Fibroblast of skin of scalp (primary cell): Measurements from ENCODE around the gene ETFA.

Experiments used
- DNase-seq: peaks from one replicate; pipeline ENCODE4 v3.0.0-alpha.2; 2013

Gene ETFA

DNA sequence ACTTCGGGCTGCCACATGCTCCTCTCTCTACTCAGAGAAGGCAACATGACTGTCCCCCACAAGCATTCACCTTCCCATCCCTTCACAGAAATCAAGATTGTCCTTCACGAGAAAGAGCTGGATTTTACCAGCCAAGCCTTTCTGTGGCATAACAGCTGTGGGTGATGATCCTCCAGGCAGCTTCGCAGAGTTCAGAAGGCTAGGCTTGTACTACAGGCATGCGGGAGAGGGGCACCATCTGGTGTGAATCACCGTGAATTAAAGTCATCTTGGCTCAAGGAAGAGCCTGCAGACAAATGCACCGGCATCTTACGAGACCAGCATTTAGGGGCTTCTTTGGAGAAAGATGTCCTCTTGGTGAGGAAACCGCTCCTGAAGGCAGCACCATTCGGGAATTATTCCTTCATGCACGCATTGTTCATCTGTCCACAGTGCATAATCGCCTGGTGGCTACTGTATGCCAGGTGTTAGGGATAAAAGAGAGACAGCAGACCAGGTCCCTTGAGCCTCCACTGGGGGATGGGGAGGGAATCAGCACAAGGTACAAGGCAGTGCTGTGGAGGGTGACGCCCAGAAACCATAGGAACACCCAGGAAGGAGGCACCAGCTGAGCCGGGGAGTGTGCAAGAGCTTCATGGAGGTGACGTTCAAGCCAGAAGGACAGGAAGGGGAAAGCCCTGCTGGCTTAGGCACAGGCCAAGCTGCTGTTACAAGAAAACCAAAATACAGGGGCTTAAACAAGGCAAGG, 142.9 kb downstream of the ETFA start:
- no peak for DNase-seq

DNA sequence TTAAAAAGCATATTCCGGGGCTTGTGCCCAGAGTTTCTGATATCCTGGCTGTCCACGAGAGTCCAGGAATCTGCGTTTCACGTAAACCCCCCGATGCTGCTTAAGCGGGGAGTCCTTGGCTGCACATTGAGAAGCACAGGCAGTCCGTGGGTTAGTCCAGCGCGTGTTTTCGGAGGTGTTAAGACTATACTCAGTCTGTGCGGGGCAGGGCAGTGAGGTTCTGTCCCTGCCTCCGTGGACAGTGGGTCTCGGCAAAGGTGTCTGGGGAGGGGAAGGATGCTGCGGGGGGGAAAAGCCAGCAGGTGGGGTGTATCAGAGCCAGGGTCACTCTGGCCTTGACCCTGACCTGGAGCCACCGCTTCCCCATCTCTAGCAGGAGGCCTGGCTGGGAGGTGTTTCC, 145.3 kb downstream of the ETFA start:
- no peak for DNase-seq
